Keratinocyte (primary cell): ENCODE results near the gene DVL1. TPM values are rescaled to one million over a fixed set of nuclear protein-coding genes. Genes with fewer than 3 reads are reported as not detected.

Source experiments
- DNase-seq: peaks from one replicate; pipeline ENCODE4 v3.0.0-alpha.2; 2011; ENCODE audit warnings: low read depth, missing footprints, low spot score
- FAIRE-seq: peaks from 2 replicates; lab custom pipeline; 2011; peaks lifted over from hg19 to GRCh38; lab: Jason Lieb, UNC
- H2AFZ ChIP-seq: 2 replicates; pipeline ENCODE4 v1.6.0; 2012; ENCODE audit warnings: low read length, control low read depth, inconsistent platforms; ENCODE audit not compliant: control insufficient read depth
- H3K27ac ChIP-seq: 2 replicates; pipeline ENCODE4 v1.5.1; 2011; ENCODE audit warnings: low read length; ENCODE audit not compliant: control insufficient read depth, insufficient read depth
- H3K27me3 ChIP-seq: 3 replicates; pipeline ENCODE4 v1.6.0; 2011; ENCODE audit warnings: low read length; ENCODE audit not compliant: control insufficient read depth, insufficient read depth; ENCODE audit errors: extremely low read depth
- H3K36me3 ChIP-seq, 2 experiments: 2 replicates in 1 of 2; 3 replicates in 1 of 2; pipeline ENCODE4 v1.5.1; 2011; ENCODE audit warnings: low read length in 2 of 2, mild to moderate bottlenecking in 1 of 2; ENCODE audit not compliant: control insufficient read depth in 2 of 2, insufficient read depth in 2 of 2; ENCODE audit errors: extremely low read depth in 1 of 2
- H3K4me1 ChIP-seq: 3 replicates; pipeline ENCODE4 v1.5.1; 2011; ENCODE audit warnings: low read length; ENCODE audit not compliant: control insufficient read depth, insufficient read depth; ENCODE audit errors: extremely low read depth
- H3K4me2 ChIP-seq: 3 replicates; pipeline ENCODE4 v1.6.0; 2011; ENCODE audit warnings: low read depth, low read length; ENCODE audit not compliant: control insufficient read depth, insufficient read depth; ENCODE audit errors: extremely low read depth
- H3K4me3 ChIP-seq, 3 experiments: fragments of 200-600 bp in 1 of 3; sonication (generic) in 1 of 3; 2 replicates in 2 of 3; 3 replicates in 1 of 3; pipeline ENCODE4 v1.5.1; 2011 to 2016; ENCODE audit warnings: low read length in 3 of 3, mild to moderate bottlenecking in 3 of 3, control low read depth in 2 of 3, inconsistent platforms in 1 of 3, low read depth in 1 of 3, mixed read lengths in 1 of 3, mixed run types in 1 of 3, moderate library complexity in 1 of 3; ENCODE audit not compliant: control insufficient read depth in 2 of 3, insufficient read depth in 2 of 3; ENCODE audit errors: extremely low read depth in 1 of 3
- H3K79me2 ChIP-seq: 2 replicates; pipeline ENCODE4 v1.6.0; 2012; ENCODE audit warnings: low read length; ENCODE audit not compliant: control insufficient read depth, insufficient read depth
- H3K9ac ChIP-seq: 3 replicates; pipeline ENCODE4 v1.6.0; 2011; ENCODE audit warnings: low read length; ENCODE audit not compliant: control insufficient read depth, insufficient read depth; ENCODE audit errors: extremely low read depth
- H3K9me1 ChIP-seq: 3 replicates; pipeline ENCODE4 v1.6.0; 2011; ENCODE audit warnings: low read length; ENCODE audit not compliant: control insufficient read depth, insufficient read depth; ENCODE audit errors: extremely low read depth
- H3K9me3 ChIP-seq: 2 replicates; pipeline ENCODE4 v1.5.1; 2012; ENCODE audit warnings: low read depth, low read length; ENCODE audit not compliant: control insufficient read depth
- H4K20me1 ChIP-seq: 3 replicates; pipeline ENCODE4 v1.6.0; 2011; ENCODE audit warnings: low read length; ENCODE audit not compliant: control insufficient read depth, insufficient read depth; ENCODE audit errors: extremely low read depth
- CTCF ChIP-seq, 3 experiments: IDR thresholded peaks in 1 of 3; conservative IDR thresholded peaks in 1 of 3; optimal IDR thresholded peaks in 1 of 3; 2 replicates in 2 of 3; 3 replicates in 1 of 3; pipeline versions ENCODE3 to v1.5.1; 2011; ENCODE audit warnings: low read length in 3 of 3, mild to moderate bottlenecking in 3 of 3, moderate library complexity in 2 of 3, control low read depth in 1 of 3, inconsistent platforms in 1 of 3; ENCODE audit not compliant: insufficient read depth in 2 of 3; ENCODE audit errors: extremely low read depth in 1 of 3
- EZH2 ChIP-seq: IDR thresholded peaks from one replicate; pipeline ENCODE4 v1.6.1; 2012; ENCODE audit warnings: inconsistent platforms, mild to moderate bottlenecking, low read length, moderate library complexity
- dilution Hi-C: fragments of 300-500 bp; cut with MboI; formaldehyde crosslinking; loops from one replicate; pipeline ENCODE4 v1.7.0; 2020; ENCODE audit warnings: low sequenced_read_pairs; ENCODE audit not compliant: extremely low pct_ligation_motif_present
- polyA plus RNA-seq, 5 experiments: library from polyadenylated mRNA; depleted of rRNA in 3 of 5; stranded (reverse) in 3 of 5; stranded (forward) in 1 of 5; unstranded in 1 of 5; fragments of >200 nt; gene quantifications; 1 replicate in 1 of 5; 2 replicates in 3 of 5; 3 replicates in 1 of 5; pipeline versions ENCODE4 v1.2.1 to v1.2.3, GENCODE V29; 2011 to 2012; ENCODE audit warnings: missing spikeins in 2 of 5, low read depth in 1 of 5, low replicate concordance in 1 of 5

Gene DVL1
- polyA plus RNA-seq, 1 donor (not counting 4 experiments of a cell fraction or from before 2014, with no cell fraction given), result 31.6 TPM

GRCh38 chr1:1356796-1357401, 7.7 kb upstream of the DVL1 start:
- no peaks in the 10 kb centered on the region for H3K36me3 ChIP-seq
- no peaks in the 10 kb centered on the region for H3K79me2 ChIP-seq
- H3K9me1 ChIP-seq, result no peaks in the 10 kb centered on the region
- H4K20me1 ChIP-seq, result no peaks in the 10 kb centered on the region
- DNase-seq, result no peak
- FAIRE-seq, result no peak
- H3K4me3 ChIP-seq, result no peak overlapping the region
- dilution Hi-C loops, result no loop called here
- no peaks in the 10 kb centered on the region for H3K9me3 ChIP-seq
- no peak overlapping the region for H3K4me2 ChIP-seq
- H3K27ac ChIP-seq, result no peak overlapping the region
- H2AFZ ChIP-seq, result no peak overlapping the region
- no peak for TF ChIP-seq CTCF (optimal IDR thresholded peaks at IDR 0.05 in 1 of 3, IDR thresholded peaks at IDR 0.05 in 1 of 3, conservative IDR thresholded peaks at IDR 0.05 in 1 of 3; ENCODE audit: extremely low read depth in 1 of 3, insufficient read depth in 2 of 3, low read length in 3 of 3)
- no peak for TF ChIP-seq EZH2
- H3K4me1 ChIP-seq, result peaks cover 21% of the 10 kb centered on the region
- H3K9ac ChIP-seq, result no peak overlapping the region
- H3K27me3 ChIP-seq, result peaks cover 8% of the 10 kb centered on the region

- Histone ChIP-seq H3K9me1 (no peaks in the 10 kb centered on the region), H3K9me3 (no peaks in the 10 kb centered on the region), H2AFZ (no peak overlapping the region), H3K4me2 (no peak overlapping the region), H3K4me3 (no peak overlapping the region), H3K4me1 (peaks cover 25% of the 10 kb centered on the region), H3K27me3 (peaks cover 8% of the 10 kb centered on the region), H3K36me3 (no peaks in the 10 kb centered on the region), H3K9ac (no peak overlapping the region), H3K27ac (no peak overlapping the region), H4K20me1 (no peaks in the 10 kb centered on the region), H3K79me2 (no peaks in the 10 kb centered on the region)
- dilution Hi-C loops, result no loop called here
- DNase-seq (no peak), FAIRE-seq (no peak)
- no peak for TF ChIP-seq EZH2
- TF ChIP-seq CTCF (optimal IDR thresholded peaks at IDR 0.05 in 1 of 3, IDR thresholded peaks at IDR 0.05 in 1 of 3, conservative IDR thresholded peaks at IDR 0.05 in 1 of 3; ENCODE audit: extremely low read depth in 1 of 3, insufficient read depth in 2 of 3, low read length in 3 of 3), result no peak
Observed at GRCh38 chr1:1356166-1356795, 7.1 kb upstream of the DVL1 start.
